ENCODE results near the gene NHLRC4. TPM values are rescaled to one million over a fixed set of nuclear protein-coding genes. Genes with fewer than 3 reads are reported as not detected.

Gene NHLRC4
- total RNA-seq, 1 donor from 2014 or later, result 2.7 TPM

DNA sequence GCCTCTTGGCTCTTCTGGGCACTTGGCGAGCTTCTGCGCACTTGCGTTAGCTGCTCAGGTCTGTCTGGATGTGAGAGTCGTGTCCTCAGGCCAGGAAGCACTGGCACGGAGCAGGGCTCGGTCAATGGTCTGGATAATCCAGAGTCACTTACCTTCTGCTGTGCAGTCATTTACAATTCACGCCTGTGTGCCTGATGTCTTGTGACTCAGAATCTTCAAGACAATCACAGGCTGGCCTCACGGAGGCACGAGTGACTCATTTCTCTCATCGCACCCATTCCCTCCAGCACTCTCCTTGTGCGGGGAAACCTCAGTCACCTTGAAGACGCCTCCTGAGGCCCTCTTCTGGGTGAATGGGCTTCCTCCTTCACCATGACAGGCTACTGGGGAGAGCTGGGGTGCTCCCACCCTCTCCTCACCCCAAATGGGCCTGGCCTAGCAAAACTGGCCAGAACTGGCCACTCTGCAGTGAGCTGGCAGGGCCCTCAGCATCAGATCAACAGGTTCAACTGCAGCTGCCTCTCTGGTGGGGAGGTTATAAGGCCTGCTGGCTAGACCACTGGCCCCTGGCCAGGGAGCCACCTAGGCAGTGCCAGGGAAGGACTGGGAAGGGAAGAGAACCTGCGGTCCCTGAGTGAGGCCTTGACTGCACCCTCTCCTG lies 41.2 kb upstream of the NHLRC4 start:
- ATAC-seq, result no peak
- Histone ChIP-seq H3K9me3 (no peaks in the 10 kb centered on the region), H3K36me3 (peaks cover 4% of the 10 kb centered on the region), H3K4me1 (peaks cover 43% of the 10 kb centered on the region), H3K27ac (peak overlapping the region; percentile 98), H3K4me3 (peak overlapping the region; percentile 87), H3K27me3 (ENCODE audit: low read depth) (no peaks in the 10 kb centered on the region)
- TF ChIP-seq, protein P1, sequence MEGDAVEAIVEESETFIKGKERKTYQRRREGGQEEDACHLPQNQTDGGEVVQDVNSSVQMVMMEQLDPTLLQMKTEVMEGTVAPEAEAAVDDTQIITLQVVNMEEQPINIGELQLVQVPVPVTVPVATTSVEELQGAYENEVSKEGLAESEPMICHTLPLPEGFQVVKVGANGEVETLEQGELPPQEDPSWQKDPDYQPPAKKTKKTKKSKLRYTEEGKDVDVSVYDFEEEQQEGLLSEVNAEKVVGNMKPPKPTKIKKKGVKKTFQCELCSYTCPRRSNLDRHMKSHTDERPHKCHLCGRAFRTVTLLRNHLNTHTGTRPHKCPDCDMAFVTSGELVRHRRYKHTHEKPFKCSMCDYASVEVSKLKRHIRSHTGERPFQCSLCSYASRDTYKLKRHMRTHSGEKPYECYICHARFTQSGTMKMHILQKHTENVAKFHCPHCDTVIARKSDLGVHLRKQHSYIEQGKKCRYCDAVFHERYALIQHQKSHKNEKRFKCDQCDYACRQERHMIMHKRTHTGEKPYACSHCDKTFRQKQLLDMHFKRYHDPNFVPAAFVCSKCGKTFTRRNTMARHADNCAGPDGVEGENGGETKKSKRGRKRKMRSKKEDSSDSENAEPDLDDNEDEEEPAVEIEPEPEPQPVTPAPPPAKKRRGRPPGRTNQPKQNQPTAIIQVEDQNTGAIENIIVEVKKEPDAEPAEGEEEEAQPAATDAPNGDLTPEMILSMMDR (IDR thresholded peaks at IDR 0.05), result no peak
- intact Hi-C loops (cut with DNase I), result no loop called here
- DNase-seq, result no peak

DNA sequence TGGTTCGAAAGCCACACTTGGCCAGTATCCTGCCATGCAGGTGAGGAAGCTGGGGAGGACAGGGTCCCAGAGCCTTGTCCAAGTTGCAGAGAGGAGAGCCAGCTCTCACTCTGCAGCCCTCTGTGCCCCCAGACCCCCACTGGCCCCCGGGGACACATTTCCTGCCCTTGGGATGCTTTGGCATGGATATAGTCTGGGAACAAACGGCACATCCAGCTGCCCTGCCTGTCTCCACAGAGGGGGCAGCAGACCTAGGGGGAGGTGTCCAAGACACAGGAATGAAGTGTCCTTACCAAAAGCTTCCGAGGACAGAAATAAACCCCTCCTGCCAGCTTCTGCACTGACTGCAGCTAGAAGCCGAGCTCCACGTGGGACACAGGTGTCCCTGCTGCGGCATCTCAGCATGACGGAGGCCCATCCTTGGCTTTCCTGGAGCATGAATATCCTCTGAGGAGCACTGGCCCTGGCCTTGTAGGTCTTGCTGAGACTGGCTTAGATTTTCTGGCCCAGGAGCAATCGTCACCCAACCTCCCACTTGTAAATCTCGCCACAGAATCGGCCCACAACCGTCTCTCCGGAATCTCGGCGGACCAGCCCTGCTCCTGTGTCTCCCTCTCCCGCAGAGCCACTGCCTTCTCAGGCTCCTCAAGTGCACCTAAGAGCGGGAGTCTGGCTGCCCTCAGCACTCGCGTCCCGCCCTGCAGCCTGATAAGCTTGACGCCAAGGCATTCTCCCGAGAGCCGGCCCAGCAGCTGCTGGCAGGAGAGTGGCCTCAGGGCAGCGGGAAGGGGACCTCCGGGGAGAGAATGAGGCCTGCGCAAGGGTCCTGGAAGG lies 40.4 kb upstream of the NHLRC4 start:
- TF ChIP-seq, protein P1 (IDR thresholded peaks at IDR 0.05), result no peak
- Histone ChIP-seq H3K36me3 (no peaks in the 10 kb centered on the region), H3K27me3 (ENCODE audit: low read depth) (no peaks in the 10 kb centered on the region), H3K4me3 (peak overlapping the region; percentile 87), H3K4me1 (peaks cover 43% of the 10 kb centered on the region), H3K9me3 (no peaks in the 10 kb centered on the region), H3K27ac (peak overlapping the region; percentile 98)
- ATAC-seq, result peak; percentile 21 to 37
- intact Hi-C loops (cut with DNase I), result no loop called here
- DNase-seq, result peak; percentile 68

DNA sequence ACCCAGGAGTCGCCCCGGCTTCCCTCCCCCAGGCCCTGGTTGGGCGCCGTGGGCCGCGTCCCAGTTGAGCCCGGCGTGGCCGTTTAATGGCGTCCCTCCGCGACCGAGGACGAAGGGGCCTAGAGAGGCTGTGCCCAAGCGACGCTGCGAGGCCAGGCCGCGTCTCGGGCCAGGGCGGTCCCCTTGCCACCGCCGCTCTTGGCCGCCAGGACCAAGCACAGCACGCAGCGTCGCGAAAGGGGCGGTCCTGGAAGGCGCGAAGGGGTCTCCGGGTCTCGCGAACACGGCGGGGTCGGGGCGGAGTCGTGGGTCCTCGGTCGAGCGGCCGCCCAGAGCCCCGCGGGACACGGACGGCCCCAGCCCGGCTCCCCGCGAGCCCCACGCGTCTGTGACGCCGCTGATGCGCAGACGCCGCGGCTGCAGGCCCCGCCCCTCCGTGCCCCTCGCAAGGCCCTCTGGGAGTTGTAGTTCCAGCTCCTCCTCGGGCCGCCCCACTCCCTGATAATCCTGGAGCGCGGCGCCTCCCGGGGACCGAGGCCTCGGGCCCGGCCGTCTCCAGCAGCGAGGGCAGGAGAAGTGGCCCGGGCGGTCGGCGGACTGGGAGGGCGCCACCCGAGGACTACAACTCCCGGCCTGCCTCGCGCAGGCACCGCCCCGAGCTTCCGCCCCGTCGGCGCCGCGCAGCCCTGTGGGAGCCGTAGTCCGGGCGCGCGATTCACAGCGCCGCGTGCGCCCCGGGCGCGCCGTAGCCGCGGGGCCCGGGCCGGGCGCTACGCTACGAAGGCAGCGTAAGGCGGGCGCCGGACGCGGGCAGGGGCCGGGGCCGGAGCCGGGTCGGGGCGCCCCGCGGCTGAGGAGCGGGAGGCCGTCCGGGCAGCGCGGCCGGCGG lies 39.5 kb upstream of the NHLRC4 start, which contains the start of gene CAPN15:
TSS of gene CAPN15 (plus strand) at position 698 of the 889 bp plus-strand sequence. CDS start 19,127 bp downstream, outside the sequence.
- Histone ChIP-seq H3K4me3 (peak within 1 kb of the TSS; percentile 87), H3K36me3 (no peaks in the 10 kb centered on the region), H3K27me3 (ENCODE audit: low read depth) (no peaks in the 10 kb centered on the region), H3K4me1 (peaks cover 43% of the 10 kb centered on the region), H3K9me3 (no peaks in the 10 kb centered on the region), H3K27ac (peak within 1 kb of the TSS; percentile 98)
- ATAC-seq (peak; percentile 93 to 94), DNase-seq (peak; percentile 91)
- TF ChIP-seq, protein P1 (IDR thresholded peaks at IDR 0.05), result no peak
- intact Hi-C loops (cut with DNase I), result no loop called here

DNA sequence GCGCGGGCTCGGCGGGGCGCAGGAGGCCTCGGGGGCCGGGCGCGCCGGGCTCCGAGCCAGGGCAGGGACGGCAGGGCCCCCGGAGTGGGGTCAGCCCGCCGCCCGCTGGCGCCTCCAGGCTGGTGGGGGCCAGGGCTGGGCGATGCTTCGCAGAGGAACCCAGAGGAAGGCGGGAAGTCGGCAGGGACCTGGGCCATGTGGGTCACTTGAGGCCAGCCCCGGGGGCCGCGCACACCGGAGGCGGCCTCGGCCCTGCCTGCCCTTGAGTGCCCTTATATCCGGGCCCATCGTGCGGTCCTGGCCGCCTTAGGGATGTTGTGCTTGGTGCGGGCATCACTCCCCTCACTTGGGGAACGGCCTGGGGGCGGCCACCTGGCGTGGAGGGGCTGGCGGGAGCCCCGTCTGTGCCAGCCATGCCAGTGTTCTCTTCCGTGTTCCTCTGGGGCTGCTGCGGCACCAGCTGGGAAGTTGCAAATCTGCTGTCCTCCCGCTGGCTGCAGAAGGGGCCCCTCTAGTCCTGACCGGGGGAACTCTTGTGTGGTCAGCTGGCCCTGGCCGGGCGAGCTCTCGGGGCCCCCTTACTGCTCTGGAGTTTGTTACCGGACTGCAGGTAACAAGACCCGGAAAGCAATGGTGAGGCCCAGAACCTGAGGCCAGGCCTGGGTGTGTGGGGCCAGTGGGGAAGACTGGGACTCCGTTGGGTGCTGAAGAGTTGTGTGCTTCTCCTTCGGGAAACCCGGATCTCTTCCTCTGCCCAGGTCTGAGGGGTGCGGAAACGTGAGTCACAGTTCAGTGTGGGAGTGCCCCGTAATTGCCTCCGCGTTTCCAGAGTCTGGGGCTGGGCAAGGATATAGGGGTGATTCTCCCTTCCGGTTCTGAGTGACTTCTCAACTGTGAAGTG lies 38.4 kb upstream of the NHLRC4 start:
- H3K27ac ChIP-seq, result peak overlapping the region; percentile 83
- ATAC-seq, result peak; percentile 3 to 21
- peaks cover 43% of the 10 kb centered on the region for H3K4me1 ChIP-seq

More for the DNA sequence above, 38.4 kb upstream of the NHLRC4 start:
- H3K36me3 ChIP-seq, result no peaks in the 10 kb centered on the region
- H3K4me3 ChIP-seq, result peak overlapping the region; percentile 85
- no peak for DNase-seq
- no peaks in the 10 kb centered on the region for H3K27me3 ChIP-seq (ENCODE audit: low read depth)
- TF ChIP-seq, protein P1 (IDR thresholded peaks at IDR 0.05), result no peak
- intact Hi-C loops (cut with DNase I), result no loop called here
- no peaks in the 10 kb centered on the region for H3K9me3 ChIP-seq
